Endothelial cell of umbilical vein (primary cell): ENCODE results near the gene SUPT3H.
"Not testable (repeated sequence)": the region's sequence is repeated elsewhere in the genome, so short reads cannot be mapped to it uniquely, and the experiment has no call there.

Experiments
- EZH2 ChIP-seq: IDR thresholded peaks from 2 replicates; pipeline ENCODE4 v1.6.1; 2012; ENCODE audit warnings: borderline replicate concordance, low read depth, mild to moderate bottlenecking, moderate library complexity, low read length, inconsistent platforms; ENCODE audit not compliant: severe bottlenecking
- POLR2A ChIP-seq: IDR thresholded peaks from 2 replicates; pipeline ENCODE4 v1.6.1; 2012; ENCODE audit warnings: low read depth, mild to moderate bottlenecking, control low read depth, low read length
- POLR2AphosphoS5 ChIP-seq: IDR thresholded peaks from 2 replicates; pipeline ENCODE4 v1.6.1; 2012; ENCODE audit warnings: low read depth, mild to moderate bottlenecking, control low read depth, low read length, moderate library complexity; ENCODE audit not compliant: insufficient read depth
- TF ChIP-seq, protein P1 (sequence below): IDR thresholded peaks from 2 replicates; pipeline ENCODE4 v1.6.1; 2011; ENCODE audit not compliant: insufficient read depth, insufficient read length
- TF ChIP-seq, protein P2 (sequence below), 2 donors: IDR thresholded peaks; 1 replicate in 1 of 2; 2 replicates in 1 of 2; pipeline ENCODE4 v1.5.1; 2011; ENCODE audit warnings: low read length in 2 of 2, mild to moderate bottlenecking in 2 of 2, moderate library complexity in 2 of 2, control low read depth in 1 of 2, inconsistent platforms in 1 of 2, low read depth in 1 of 2; ENCODE audit not compliant: insufficient read depth in 1 of 2; ENCODE audit errors: extremely low read depth in 1 of 2

DNA sequence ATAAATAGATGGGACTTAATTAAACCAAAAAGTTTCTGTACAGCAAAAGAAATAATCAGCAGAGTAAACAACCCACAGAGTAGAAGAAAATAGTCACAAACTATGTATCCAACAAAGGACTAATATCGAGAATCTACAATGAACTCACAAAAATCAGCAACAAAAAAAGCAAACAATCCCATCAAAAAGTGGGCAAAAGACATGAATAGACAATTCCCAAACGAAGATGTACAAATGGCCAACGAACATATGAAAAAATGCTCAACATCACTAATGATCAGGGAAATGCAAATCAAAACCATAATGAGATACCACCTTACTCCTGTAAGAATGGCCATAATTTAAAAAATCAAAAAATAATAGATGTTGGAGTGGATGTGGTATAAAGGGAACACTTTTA lies 232.1 kb downstream of the SUPT3H start:
- TF ChIP-seq, protein P1, sequence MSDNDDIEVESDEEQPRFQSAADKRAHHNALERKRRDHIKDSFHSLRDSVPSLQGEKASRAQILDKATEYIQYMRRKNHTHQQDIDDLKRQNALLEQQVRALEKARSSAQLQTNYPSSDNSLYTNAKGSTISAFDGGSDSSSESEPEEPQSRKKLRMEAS: not testable (repeated sequence)
- TF ChIP-seq POLR2A, POLR2AphosphoS5, EZH2: not testable (repeated sequence)
- TF ChIP-seq, protein P2, sequence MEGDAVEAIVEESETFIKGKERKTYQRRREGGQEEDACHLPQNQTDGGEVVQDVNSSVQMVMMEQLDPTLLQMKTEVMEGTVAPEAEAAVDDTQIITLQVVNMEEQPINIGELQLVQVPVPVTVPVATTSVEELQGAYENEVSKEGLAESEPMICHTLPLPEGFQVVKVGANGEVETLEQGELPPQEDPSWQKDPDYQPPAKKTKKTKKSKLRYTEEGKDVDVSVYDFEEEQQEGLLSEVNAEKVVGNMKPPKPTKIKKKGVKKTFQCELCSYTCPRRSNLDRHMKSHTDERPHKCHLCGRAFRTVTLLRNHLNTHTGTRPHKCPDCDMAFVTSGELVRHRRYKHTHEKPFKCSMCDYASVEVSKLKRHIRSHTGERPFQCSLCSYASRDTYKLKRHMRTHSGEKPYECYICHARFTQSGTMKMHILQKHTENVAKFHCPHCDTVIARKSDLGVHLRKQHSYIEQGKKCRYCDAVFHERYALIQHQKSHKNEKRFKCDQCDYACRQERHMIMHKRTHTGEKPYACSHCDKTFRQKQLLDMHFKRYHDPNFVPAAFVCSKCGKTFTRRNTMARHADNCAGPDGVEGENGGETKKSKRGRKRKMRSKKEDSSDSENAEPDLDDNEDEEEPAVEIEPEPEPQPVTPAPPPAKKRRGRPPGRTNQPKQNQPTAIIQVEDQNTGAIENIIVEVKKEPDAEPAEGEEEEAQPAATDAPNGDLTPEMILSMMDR (IDR thresholded peaks at IDR 0.05; ENCODE audit: extremely low read depth in 1 of 2, insufficient read depth in 1 of 2, low read depth in 1 of 2, low read length in 2 of 2): not testable (repeated sequence)
